ENCODE data around the gene PPFIA4.

GRCh38 chr1:203036135-203036534, 9.8 kb downstream of the PPFIA4 start:
- no peak for TF ChIP-seq CTCF (IDR thresholded peaks at IDR 0.05)
- no peak for TF ChIP-seq POLR2A (IDR thresholded peaks at IDR 0.05)
- no peak for TF ChIP-seq EP300 (IDR thresholded peaks at IDR 0.05)
